Left renal pelvis (tissue), 4 donors: ENCODE measurements around the gene ERBB2. TPM values are rescaled to one million over a fixed set of nuclear protein-coding genes. Genes with fewer than 3 reads are reported as not detected.

Experiments
- DNase-seq, 4 donors: peaks; one replicate each; pipeline ENCODE4 v3.0.0-alpha.2; 2013; ENCODE audit warnings: low read depth in 4 of 4, low spot score in 3 of 4
- polyA plus RNA-seq, 4 donors: library from polyadenylated mRNA; unstranded; fragments of 120-200 nt; gene quantifications; one replicate each; pipeline ENCODE4 v1.2.1, GENCODE V29; 2013; ENCODE audit not compliant: insufficient read length in 4 of 4

Gene ERBB2
- polyA plus RNA-seq, 4 donors, result 103 to 205 (median 178) TPM

GRCh38 chr17:39664581-39665561 is 35.0 kb upstream of the ERBB2 start, which contains the start of gene TCAP:
TCAP (plus strand) TSS chr17:39665349; CDS start chr17:39665360, 11 bp downstream.
- DNase-seq, result no peak

- no peak for DNase-seq
Observed at GRCh38 chr17:39665642-39666224, 34.1 kb upstream of the ERBB2 start.

- DNase-seq, result no peak
Observed at GRCh38 chr17:39666231-39666600, 33.6 kb upstream of the ERBB2 start.

- no peak for DNase-seq
Observed at GRCh38 chr17:39666601-39667261, 33.1 kb upstream of the ERBB2 start.

GRCh38 chr17:39667262-39667944 is 32.5 kb upstream of the ERBB2 start:
- no peak for DNase-seq

GRCh38 chr17:39667945-39668924 is 31.6 kb upstream of the ERBB2 start, which contains the start of gene PNMT:
PNMT (plus strand) TSS chr17:39668453; CDS start chr17:39668476, 23 bp downstream.
- no peak for DNase-seq

GRCh38 chr17:39669897-39670735 is 29.7 kb upstream of the ERBB2 start:
- DNase-seq, result no peak

GRCh38 chr17:39670746-39671145 is 29.1 kb upstream of the ERBB2 start:
- DNase-seq, result no peak

- DNase-seq, result no peak
Observed at GRCh38 chr17:39671651-39672521, 28.0 kb upstream of the ERBB2 start.

- DNase-seq, result no peak
Observed at GRCh38 chr17:39672522-39673334, 27.1 kb upstream of the ERBB2 start.

- DNase-seq, result no peak
Observed at GRCh38 chr17:39673335-39674081, 26.4 kb upstream of the ERBB2 start.

GRCh38 chr17:39674179-39674578 is 25.7 kb upstream of the ERBB2 start:
- DNase-seq, result no peak

- no peak for DNase-seq
Observed at GRCh38 chr17:39674702-39675389, 25.0 kb upstream of the ERBB2 start.

- no peak for DNase-seq
Observed at GRCh38 chr17:39675390-39676082, 24.3 kb upstream of the ERBB2 start.
